ENCODE measurements around the gene VRK2.
"Not testable (repeated sequence)": the region's sequence is repeated elsewhere in the genome, so short reads cannot be mapped to it uniquely, and the experiment has no call there.

The VRK2 gene

DNA sequence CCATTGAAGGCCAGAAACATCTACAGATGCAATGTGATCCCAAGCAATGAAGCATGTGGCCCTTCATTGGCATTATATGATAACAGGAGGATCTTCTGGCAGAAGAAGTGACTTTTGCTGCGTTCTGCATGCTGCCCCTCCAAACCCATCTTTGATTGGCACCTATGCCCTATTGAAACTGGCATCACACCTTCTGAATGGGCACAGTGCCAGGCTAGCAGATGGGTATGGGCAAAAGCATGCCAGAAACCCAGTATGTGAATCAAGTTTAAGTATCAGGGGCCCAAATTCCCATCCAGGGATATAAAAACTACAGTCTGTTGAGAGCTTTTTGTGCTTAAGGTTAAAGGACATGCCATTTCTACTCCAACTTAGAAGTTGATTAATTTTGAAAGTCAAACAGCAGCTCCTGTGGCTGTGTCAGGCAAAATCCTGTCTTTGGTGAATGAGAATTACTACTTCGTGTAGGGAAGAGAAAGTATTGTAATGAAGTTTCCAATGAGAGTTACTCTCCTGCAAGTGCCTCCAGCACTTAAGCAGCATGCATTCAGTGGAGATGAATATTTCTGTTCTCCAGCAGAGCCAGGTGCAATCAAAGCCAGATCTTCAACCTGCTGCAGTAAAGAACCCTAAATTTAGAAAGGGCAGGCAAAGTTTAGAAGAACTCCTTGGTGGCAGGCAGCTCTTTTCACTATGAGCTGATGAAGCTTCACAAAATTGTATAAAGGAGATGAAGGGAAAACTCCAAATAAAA lies 8.6 kb downstream of the VRK2 start:
- no peak for DNase-seq

DNA sequence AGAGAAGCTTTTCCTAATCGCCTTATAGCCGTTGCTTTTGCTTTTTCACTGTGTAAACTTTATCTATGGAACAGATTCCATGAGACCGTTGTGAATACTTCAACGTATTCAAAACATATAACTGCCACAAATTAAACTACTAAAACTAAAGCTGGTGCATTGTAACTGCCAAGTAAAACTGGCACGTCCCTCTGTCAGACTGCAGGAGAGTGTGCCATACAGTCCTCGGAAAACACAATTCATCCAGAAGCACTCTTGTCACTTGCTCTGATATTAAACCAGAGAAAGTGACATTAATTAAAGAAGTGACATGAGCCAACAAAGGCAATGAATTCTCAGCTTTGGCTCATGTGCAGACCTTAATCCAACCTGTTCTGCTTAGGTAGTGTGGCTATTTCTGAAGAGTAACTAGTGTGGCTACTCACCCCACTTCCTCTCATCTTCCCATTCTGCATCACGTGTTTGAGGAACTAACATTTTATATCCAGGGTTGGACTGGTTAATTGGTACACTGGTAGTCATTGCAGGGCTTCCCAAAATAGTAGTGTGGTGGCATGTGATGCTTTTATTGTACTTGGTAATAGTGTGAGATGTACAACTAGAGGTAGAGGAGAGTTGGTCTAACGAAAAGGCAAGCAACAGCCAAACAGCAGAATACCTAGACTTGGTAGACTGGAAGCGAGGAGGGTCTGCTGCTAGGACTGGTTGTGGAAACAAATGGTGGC lies 9.7 kb downstream of the VRK2 start:
- no peak for DNase-seq

DNA sequence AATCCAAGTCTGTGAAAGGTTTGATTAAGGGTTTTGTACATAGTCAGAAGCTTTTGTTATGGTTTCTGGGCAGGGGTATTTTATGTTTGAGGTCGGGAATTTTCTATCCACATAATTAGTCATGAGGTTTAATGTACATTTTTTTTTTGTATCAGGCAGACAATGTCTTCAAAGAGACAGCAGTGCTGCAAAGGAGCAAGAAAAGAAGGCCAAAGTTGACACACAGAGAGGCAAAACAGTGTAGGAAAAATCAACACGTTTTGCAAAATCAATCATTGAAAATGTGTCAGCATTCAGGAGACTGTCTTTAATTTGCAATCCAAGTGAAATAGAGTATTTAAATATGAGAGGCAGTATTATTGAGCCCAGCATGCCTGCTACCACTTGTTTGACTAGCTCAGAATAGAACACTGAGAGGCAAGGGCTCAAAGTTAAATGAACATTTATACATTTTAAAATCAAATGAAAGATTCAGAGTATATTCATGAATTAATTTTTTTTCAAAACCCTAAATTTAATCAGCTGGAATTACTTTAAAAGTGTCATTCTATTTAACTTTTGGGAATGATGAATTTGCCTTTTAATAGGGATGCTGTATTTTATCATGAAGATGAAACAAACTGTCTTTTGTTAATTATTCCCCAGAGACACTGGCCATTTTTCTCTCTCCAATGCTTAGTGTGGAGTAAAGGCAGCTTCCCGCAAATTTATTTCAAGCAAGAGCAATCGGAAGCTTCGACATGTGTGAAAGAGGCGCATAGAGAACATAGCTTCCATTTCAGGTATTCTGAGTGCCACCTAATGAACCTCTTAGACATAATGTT lies 11.3 kb downstream of the VRK2 start:
- DNase-seq = no peak

DNA sequence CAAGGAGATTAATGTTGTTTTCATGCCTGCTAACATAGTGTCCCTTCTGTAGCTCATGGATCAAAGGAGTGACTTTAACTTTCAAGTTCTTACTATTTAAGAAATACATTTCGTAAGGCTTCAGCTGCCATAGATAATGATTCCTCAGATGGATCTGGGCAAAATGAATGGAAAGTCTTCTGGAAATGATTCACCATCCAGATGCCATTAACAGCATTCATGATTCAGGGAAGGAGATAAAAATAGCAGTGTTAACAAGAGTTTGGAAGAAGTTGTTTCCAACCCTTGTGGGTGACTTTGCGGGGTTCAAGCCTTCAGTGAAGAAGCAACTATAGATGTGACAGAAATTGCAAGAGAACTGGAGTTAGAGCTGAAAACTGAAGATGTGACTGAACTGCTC lies 17.0 kb downstream of the VRK2 start:
- no peak for DNase-seq

DNA sequence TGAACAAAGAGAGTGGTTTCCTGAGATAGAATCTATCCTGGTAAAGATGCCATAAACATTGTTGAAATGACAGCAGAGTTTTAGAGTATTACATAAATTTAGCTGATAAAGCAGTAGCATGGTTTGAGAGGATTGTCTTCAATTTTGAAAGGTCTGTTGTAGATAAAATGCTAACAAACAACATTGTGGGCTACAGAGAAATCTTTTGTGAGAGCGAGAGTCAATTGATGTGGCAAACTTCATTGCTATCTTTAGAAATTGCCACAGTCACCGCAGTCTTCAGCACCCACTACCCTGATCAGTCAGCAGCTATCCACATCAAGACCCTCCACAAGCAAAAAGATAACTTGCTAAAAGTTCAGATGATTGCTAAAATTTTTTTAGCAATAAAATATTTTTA lies 17.5 kb downstream of the VRK2 start:
- DNase-seq = no peak

DNA sequence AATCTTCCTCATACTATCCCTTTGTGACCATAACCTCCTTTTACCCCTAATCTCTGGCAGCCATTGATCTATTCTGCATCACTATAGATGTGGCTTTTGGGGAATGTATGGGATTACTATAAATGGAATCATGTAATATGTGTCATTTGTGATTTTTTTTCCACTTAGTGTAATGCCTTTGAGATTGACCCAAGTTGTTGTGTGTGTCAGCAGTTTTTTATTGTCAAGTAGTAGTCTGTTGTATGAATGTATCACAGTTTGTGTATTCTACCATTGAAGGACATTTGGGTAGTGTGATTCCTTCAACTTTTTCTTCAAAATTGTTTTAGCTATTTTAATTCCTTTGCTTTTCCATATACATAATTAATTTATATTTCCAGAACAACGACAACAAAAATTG lies 18.6 kb downstream of the VRK2 start:
- no peak for DNase-seq

DNA sequence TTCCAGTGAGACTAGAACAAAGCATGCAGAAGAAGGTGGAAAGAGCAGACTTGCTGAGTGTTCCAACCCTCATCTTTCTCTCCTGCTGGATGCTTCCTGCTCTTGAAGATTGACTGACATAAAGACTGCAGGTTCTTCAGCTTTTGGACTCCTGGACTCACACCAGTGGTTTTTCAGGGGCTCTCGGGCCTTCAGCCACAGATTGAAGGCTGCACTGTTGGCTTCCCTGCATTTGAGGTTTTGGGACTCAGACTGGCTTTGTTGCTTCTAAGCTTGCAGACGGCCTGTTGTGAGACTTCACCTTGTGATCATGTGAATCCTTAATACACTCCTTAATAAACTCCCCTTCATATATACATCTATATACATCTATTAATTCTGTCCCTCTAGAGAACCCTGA lies 20.4 kb downstream of the VRK2 start:
- no peak for DNase-seq

DNA sequence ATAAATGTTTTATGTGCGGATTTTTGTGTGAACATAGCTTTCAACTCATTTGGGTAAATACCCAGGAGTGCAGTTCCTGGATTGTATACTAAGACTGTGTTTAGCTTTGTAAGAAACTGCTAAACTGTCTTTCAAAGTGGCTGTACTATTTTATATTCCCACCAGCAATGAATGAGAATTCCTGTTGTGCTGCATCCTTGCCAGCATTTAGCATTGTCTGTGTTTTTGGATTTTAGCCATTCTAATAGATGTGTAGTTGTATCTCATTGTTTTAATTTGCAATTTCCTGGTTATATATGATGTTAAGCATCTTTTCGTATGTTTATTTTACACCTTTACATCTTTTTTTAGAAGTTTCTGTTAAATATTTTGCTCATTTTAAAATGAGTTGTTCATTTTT lies 24.2 kb downstream of the VRK2 start:
- no peak for DNase-seq

DNA sequence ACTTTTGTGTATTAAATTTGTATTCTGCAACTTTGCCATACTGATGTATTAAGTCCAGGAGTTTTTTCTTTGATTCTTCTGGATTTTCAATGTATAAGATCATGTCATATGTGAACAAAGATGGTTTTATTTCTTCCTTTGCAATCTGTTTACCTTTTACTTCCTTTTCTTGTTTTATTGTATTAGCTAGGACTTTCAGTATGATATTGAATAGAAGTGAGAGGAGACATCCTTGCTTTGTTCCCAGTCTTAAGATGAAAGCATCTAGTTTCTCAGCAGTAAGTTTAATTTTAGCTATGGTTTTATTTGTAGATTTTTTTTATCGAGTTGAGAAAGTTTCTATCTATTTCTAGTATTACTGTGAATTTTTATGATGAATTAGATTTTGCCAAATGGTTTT lies 25.5 kb downstream of the VRK2 start:
- no peak for DNase-seq

DNA sequence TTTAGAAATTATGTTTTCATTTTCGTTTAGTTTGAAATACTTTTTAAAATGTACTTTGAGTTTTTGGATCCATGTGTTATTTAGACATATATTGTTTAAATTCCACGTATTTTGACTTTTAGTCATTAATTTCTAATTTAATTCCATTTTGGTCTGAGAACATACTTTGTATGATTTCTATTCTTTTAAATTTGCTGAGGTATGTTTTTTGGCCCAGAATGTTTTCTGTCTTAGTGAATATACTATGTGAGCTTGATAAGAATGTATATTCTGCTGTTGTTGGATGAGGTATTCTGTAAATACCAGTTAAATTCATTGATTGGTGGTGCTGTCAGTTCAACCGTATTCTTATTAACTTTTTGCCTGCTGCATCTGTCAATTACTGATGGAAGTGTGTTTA lies 26.4 kb downstream of the VRK2 start:
- no peak for DNase-seq

DNA sequence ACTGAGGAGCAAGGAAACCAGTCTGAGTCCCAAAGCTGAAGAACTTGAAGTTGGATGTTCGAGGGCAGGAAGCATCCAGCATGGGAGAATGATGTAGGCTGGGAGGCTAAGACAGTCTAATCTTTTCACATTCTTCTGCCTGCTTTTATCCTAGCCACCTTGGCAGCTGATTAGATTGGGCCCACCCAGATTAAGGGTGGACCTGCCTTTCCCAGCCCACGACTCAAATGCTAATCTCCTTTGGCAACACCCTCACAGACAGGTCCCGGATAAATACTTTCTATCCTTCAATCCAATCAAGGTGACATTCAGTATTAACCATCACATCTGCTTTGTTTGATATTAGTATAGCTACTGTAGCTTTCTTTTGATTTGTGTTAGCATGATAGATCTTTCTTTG lies 27.1 kb downstream of the VRK2 start:
- DNase-seq = no peak

DNA sequence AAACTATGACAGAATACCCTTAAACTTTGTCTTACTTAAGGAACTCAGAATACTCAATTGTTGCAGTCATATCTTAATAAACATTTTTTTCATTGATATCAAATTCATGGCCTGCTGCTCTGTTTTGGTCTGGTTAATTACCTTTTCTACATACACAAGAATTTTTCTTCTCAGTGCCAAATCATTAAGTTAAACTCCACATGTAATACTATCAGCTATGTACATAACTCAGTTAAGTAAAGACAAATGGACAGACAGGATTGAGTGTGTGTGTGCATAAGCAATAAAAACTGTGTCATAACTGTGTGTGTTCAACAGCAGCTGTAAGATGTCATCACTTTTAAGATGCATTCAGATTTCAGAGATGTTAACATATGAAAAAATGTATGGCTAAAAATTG lies 34.4 kb downstream of the VRK2 start:
- no peak for DNase-seq

DNA sequence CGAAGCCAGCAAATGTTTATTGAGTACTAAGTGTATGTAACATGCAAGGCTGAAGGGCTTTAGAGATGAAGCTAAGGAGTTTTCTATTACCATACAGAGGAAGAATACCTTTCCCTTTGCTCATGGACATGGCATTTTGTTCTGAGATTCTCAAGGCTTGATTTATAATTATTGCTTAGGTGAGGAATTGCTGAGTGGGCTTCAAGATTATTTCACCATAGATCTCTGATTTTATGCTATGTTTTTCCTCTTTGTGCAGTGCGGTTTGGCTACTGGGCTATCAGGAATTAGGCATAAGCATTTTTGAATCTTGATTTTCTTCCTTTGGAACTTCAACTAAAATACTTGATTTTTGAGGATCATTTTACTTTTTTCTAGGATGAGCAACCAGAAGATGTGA lies 42.5 kb downstream of the VRK2 start:
- DNase-seq = no peak

DNA sequence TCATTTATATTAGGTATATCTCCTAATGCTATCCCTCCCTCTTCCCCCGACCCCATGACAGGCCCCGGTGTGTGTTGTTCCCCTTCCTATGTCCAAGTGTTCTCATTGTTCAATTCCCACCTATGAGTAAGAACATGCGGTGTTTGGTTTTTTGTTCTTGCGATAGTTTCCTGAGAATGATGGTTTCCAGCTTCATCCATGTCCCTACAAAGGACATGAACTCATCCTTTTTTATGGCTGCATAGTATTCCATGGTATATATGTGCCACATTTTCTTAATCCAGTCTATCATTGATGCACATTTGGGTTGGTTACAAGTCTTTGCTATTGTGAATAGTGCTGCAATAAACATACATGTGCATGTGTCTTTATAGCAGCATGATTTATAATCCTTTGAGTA lies 46.2 kb downstream of the VRK2 start:
- DNase-seq = not testable (repeated sequence)

DNA sequence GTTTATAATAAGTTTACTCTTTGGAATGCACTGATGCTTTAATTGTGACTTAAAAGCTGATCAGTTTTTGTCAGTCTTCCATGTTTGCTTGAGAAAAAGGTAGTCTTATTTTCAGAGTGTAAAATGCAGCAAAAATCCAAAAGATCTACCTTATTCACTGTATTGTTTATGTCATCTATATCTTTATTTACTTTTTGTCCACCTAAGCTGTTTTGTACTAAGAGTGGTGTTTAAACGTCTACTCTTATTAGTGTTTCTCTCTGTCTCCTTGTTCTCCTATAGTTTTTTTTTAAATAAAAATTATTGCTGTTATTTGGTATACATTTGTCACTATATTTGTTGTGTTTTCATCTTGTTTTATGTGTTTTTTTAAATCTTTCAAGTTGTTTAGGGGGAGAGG lies 50.4 kb downstream of the VRK2 start:
- no peak for DNase-seq

DNA sequence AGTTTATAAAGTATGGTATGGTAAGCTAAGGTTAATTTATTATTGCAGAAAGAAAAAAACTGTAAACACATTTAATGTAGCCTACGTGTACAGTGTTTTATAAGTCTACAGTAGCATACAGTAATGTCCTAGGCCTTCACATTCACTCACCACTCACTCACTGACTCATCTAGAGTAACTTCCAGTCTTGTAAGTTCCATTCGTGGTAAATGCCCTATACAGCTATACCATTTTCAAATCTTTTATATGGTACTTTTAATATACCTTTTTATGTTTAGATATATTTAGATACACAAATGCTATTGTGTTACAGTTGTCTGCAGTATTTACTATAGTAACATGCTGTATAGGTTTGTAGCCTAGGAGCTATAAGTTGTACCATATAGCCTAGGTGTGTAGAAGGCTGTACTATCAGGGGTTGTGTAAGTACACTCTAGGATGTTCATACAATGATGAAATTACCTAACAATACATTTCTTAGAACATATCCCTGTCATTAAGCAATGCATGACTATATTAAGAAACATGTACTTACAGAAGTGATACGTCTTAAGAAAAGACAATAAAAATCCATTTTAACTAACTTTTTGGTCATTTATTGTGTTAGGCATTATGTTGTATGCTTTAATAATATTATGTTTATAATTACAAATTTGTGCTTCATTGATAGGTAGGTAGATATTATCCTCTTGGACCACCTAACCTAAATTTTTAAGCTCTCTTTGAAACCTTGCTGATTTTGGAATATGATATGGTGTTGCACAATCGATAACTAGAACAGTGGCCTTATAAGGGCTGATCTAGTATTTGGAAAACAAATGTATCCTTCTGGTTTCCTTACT lies 51.9 kb downstream of the VRK2 start:
- DNase-seq = no peak

DNA sequence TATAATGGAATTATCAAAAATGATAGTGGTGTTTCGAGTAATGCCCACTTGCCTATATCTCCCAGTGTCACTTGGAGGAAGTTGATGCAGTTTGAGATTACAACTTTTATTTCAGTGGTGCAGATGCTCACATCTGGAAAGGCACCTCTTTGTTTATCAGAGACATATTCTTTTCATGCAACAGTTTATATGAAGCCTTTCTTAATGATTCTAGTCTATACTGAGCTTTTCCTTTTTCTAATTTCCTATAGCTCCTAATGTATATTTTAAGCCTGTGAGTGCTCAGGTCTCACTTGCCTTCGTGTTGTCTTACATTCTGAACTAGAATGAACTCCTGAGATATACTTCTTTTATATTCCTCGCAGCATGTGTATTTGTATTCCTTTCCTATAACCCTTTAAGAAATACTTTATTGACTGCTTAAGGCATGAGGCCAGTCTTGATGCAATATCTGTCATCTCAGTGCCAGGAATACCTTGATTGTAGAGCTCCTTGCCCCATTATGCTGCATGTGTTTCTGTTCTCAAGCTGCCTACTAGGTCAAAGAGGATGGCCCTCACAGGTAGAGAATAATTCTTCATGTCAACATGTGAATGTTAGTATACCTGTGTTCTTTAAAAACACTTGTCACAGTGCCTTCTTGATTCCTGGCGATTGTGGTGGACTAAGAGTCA lies 52.6 kb downstream of the VRK2 start:
- no peak for DNase-seq

DNA sequence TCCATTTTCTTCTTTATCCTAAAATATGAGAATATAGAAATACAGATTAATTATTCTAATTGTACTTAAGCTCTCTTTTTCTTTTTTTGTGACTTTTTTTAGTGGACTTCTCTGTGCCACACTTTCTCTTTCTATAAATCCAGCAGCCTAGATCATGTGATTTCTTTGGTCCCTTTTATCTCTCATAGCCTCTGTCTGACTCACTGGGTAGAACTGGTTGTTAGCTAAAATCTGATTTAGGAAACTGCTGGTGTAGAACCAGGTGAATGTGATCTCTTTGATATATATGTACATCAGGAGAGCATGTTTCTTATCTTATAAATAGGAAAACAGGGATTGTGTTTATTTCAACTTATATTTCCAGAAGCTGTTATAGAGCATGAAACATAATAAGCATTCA lies 54.9 kb downstream of the VRK2 start:
- no peak for DNase-seq

DNA sequence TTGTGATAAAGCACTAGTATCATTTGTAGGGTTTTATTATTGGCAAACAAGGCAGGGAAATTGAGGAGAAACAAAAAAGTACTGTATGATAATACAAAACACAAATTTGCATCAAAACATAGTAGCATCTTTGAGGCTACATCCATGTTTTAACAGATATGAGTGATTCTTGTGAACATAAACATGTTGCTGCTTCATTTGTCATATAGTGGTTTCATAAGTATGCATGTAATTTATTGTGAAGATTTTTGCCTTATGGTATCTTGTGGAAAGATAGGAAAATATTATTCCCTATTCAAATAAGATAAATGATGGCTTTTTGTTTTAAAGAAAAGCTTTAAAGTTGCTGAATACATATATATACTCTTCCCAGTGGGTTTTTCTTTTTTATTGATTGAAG lies 60.3 kb downstream of the VRK2 start:
- no peak for DNase-seq

DNA sequence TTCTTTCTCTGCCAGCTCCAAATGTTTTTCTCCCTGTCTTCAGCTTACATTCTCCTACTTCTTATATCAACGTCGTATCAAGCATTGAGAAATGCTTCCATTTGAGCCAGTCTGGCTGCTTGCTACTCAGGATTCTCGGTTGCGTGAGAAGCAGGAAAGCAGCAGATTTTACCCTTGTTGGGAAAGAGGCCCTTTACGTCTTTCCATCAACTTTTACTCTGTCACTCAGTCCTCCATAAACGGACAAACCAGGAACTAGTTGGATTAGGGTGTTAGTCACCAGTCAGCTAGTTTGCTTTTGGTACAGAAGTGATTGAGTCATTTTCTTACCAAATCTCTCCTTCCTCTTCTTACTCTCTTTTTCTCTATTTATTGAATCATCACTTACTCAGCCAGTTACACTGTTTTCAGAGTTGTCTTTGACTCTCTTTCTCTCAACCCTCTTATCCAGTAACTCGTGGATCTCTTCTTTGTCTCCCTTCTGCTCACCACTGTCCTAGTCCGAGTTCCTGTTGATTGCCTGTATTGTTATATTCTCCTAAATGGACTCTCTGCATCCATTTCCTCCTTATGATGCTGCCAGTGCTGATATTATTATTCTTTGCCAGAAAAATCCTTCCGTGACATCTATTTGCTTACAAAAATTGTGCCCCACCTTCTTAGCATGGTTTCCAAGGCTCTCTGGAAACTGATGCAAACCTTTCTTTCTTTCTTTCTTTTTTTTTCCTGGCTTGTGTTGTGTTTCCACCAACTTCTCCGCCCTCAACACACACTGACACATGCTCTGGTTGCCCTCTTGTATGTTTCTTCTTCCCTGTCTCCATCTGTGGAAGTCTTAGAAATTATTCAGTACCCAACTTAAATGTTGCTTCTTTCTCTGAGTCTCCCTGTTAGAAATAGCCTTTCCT lies 61.5 kb downstream of the VRK2 start:
- DNase-seq = no peak

DNA sequence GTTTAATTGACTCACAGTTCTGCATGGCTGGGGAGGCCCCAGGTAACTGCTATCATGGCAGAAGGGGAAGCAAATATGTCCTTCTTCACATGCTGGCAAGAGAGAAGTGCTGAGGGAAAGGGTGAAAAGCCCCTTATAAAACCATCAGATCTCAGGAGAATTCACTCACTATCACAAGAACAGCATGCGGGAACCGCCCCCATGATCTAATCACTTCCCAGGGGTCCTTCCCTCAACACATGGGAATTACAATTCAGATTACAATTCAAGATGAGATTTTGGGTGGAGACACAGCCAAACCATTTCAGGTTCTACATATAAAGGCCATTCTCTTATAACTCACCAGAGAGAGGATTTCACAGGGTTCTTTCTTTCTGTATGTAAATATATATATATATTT lies 62.9 kb downstream of the VRK2 start:
- DNase-seq = no peak

Measured in activated CD8-positive, alpha-beta memory T cell treated with anti-CD3 and anti-CD28 coated beads, Interleukin-2, amount 50 U/mL, for 48 hours (primary cell).